Testis (tissue), 3 donors: ENCODE measurements around the gene RAD52. TPM values are rescaled to one million over a fixed set of nuclear protein-coding genes. Genes with fewer than 3 reads are reported as not detected.

Experiments used
- DNase-seq: peaks from one replicate; pipeline ENCODE4 v3.0.0-alpha.2; 2019
- H3K27ac ChIP-seq, 2 donors: fragments of 200-600 bp; sonication (generic); one replicate each; pipeline ENCODE4 v1.5.1; 2019
- H3K27me3 ChIP-seq: fragments of 200-600 bp; sonication (generic); one replicate; pipeline ENCODE4 v1.5.1; 2019
- H3K36me3 ChIP-seq: fragments of 200-600 bp; sonication (generic); one replicate; pipeline ENCODE4 v1.5.1; 2017; ENCODE audit warnings: low read depth; ENCODE audit errors: missing control alignments
- H3K4me1 ChIP-seq: fragments of 200-600 bp; sonication (generic); one replicate; pipeline ENCODE4 v1.5.1; 2019
- H3K4me3 ChIP-seq, 2 donors: fragments of 200-600 bp; sonication (generic); one replicate each; pipeline ENCODE4 v1.5.1; 2017 to 2019
- H3K9me3 ChIP-seq: fragments of 200-600 bp; sonication (generic); one replicate; pipeline ENCODE4 v1.5.1; 2017
- POLR2A ChIP-seq: fragments of 450-650 bp; IDR thresholded peaks from one replicate; pipeline ENCODE4 v1.6.1; 2017; ENCODE audit warnings: antibody characterized with exemption, mild to moderate bottlenecking, moderate library complexity
- WGBS, 2 donors: methylation state at CpG; one replicate each; pipeline ENCODE4 v1.1.5; 2018; 5-methylcytosine and 5-hydroxymethylcytosine counted together
- intact Hi-C: fragments of 100-400 bp; cut with DNase I; formaldehyde crosslinking; loops from one replicate; pipeline ENCODE4 v1.15.1; 2023; ENCODE audit warnings: low total_unique reads
- polyA plus RNA-seq: library from polyadenylated mRNA; stranded (reverse); fragments of 350-450 nt; fragmentation: Illumina TruSeq; extraction: RNeasy Lipid Tissue Mini Kit (QIAGEN cat#74804); gene quantifications from one replicate; pipeline ENCODE4 v1.2.3, GENCODE V29; 2014; ENCODE audit warnings: low read depth, low replicate concordance; ENCODE audit not compliant: insufficient read depth
- total RNA-seq, 2 donors: library from RNA; depleted of rRNA; stranded (reverse); fragments of >200 nt; gene quantifications; one replicate each; pipeline ENCODE4 v1.2.3, GENCODE V29; 2016
- TF ChIP-seq, protein P1 (sequence below), 3 experiments: fragments of 450-650 bp in 2 of 3; fragments of 200-600 bp in 1 of 3; sonication (generic) in 1 of 3; IDR thresholded peaks; one replicate each; pipeline ENCODE4 v1.5.1; 2016 to 2019; ENCODE audit warnings: antibody characterized with exemption in 3 of 3, mild to moderate bottlenecking in 2 of 3, moderate library complexity in 1 of 3

RAD52 gene
- total and polyA plus RNA-seq, 3 donors from 2014 or later, result 17.2 to 29.1 (median 20.9) TPM

DNA sequence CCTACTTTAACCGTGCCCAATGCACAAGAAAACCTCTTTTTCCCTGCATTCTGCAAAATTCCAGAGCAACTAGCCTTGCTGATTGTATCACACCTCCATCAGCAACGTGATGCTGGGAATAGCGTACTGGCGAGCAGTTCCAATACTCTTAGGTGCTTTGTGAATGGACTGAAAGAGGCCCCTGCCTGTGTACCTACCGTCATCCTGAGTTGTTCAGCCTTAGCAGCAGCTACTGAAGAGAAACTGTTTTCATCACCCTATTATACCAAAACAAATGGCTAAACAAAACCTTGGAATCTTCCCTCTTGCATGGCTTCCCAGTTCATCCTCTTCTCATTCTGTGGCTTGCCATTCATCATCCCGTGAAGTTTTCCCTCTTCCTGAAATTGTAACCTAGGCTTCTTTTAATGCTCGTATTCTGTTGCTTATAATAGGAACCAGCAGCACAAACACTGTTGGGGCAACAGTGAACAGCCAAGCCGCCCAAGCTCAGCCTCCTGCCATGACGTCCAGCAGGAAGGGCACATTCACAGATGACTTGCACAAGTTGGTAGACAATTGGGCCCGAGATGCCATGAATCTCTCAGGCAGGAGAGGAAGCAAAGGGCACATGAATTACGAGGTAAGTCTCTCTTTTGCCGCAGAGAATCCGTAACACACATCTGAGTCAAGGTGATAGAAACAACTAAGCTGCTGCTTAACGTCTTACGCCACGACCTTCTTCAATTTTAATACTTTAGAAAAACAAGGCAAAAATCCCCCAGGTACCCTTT lies 41.9 kb downstream of the RAD52 start:
- H3K9me3 ChIP-seq, result no peaks in the 10 kb centered on the region
- no peak for DNase-seq
- no peaks in the 10 kb centered on the region for H3K4me1 ChIP-seq
- no peak for TF ChIP-seq POLR2A
- TF ChIP-seq, protein P1, sequence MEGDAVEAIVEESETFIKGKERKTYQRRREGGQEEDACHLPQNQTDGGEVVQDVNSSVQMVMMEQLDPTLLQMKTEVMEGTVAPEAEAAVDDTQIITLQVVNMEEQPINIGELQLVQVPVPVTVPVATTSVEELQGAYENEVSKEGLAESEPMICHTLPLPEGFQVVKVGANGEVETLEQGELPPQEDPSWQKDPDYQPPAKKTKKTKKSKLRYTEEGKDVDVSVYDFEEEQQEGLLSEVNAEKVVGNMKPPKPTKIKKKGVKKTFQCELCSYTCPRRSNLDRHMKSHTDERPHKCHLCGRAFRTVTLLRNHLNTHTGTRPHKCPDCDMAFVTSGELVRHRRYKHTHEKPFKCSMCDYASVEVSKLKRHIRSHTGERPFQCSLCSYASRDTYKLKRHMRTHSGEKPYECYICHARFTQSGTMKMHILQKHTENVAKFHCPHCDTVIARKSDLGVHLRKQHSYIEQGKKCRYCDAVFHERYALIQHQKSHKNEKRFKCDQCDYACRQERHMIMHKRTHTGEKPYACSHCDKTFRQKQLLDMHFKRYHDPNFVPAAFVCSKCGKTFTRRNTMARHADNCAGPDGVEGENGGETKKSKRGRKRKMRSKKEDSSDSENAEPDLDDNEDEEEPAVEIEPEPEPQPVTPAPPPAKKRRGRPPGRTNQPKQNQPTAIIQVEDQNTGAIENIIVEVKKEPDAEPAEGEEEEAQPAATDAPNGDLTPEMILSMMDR (IDR thresholded peaks at IDR 0.05), result no peak
- WGBS, 2 donors, result 79 to 84% methylated on average over 16 of the region's 16 CpGs
- H3K27me3 ChIP-seq, result no peaks in the 10 kb centered on the region
- H3K36me3 ChIP-seq, result no peaks in the 10 kb centered on the region
- no peak overlapping the region for H3K27ac ChIP-seq
- H3K4me3 ChIP-seq, result no peak overlapping the region
- intact Hi-C loops, result no loop called here

- H3K4me1 ChIP-seq, result no peaks in the 10 kb centered on the region
- no peak for TF ChIP-seq POLR2A
- TF ChIP-seq, protein P1 (IDR thresholded peaks at IDR 0.05), result no peak
- intact Hi-C loops, result no loop called here
- H3K27ac ChIP-seq, result no peak overlapping the region
- no peak for DNase-seq
- no peaks in the 10 kb centered on the region for H3K36me3 ChIP-seq
- 79 to 80% methylated on average over 10 of the region's 10 CpGs for WGBS, 2 donors
- no peaks in the 10 kb centered on the region for H3K27me3 ChIP-seq
- H3K4me3 ChIP-seq, result no peak overlapping the region
- no peaks in the 10 kb centered on the region for H3K9me3 ChIP-seq
Measured at GRCh38 chr12:906062-906585, 43.4 kb downstream of the RAD52 start.

- Histone ChIP-seq H3K4me3 (no peak overlapping the region), H3K4me1 (no peaks in the 10 kb centered on the region), H3K27ac (no peak overlapping the region), H3K9me3 (no peaks in the 10 kb centered on the region), H3K36me3 (no peaks in the 10 kb centered on the region), H3K27me3 (no peaks in the 10 kb centered on the region)
- no peak for DNase-seq
- intact Hi-C loops, result no loop called here
- TF ChIP-seq, protein P1 (IDR thresholded peaks at IDR 0.05), result no peak
- TF ChIP-seq POLR2A, result no peak
- WGBS, 2 donors, result 91 to 94% methylated on average over 9 of the region's 9 CpGs
Measured at GRCh38 chr12:905261-906031, 44.0 kb downstream of the RAD52 start.

GRCh38 chr12:904010-904414 lies 45.5 kb downstream of the RAD52 start:
- Histone ChIP-seq H3K36me3 (no peaks in the 10 kb centered on the region), H3K4me1 (no peaks in the 10 kb centered on the region), H3K9me3 (no peaks in the 10 kb centered on the region), H3K27me3 (no peaks in the 10 kb centered on the region), H3K27ac (no peak overlapping the region), H3K4me3 (no peak overlapping the region)
- DNase-seq, result no peak
- intact Hi-C loops, result no loop called here
- TF ChIP-seq POLR2A, result no peak
- TF ChIP-seq, protein P1 (IDR thresholded peaks at IDR 0.05), result no peak
- 54 to 77% methylated on average over 5 of the region's 5 CpGs for WGBS, 2 donors
